ENCODE measurements around the gene KPRP. TPM values are rescaled to one million over a fixed set of nuclear protein-coding genes. Genes with fewer than 3 reads are reported as not detected.
A peak's percentile ranks its signal among the peaks of the same experiment; 100 is the strongest.

The KPRP gene
- total and polyA plus RNA-seq, 2 of the 13 experiments (the other 11 are each of a cell fraction or from before 2014, with no cell fraction given): not detected

GRCh38 chr1:152745289-152745704, 12.5 kb upstream of the KPRP start:
- no peaks in the 10 kb centered on the region for H3K9me3 ChIP-seq (ENCODE audit: low read length)
- peak overlapping the region; percentile 53 for H3K4me2 ChIP-seq (ENCODE audit: low read depth, low read length)
- H3K27ac ChIP-seq (ENCODE audit: extremely low read length, insufficient read depth, low read length): no peak overlapping the region
- FAIRE-seq: no peak
- H3K4me3 ChIP-seq (replicated peaks in 1 of 3; ENCODE audit: insufficient read depth in 1 of 3, low read depth in 2 of 3, low read length in 3 of 3): no peak overlapping the region; a peak in 1 of 6 replicates
- no TSS peak for BruUV-seq (replicated peaks)
- no peaks in the 10 kb centered on the region for H3K79me2 ChIP-seq (ENCODE audit: insufficient read depth, low read length)
- TF ChIP-seq BHLHE40 (IDR thresholded peaks at IDR 0.05; ENCODE audit: low read length) (peak; percentile 80), ETS1 (CRISPR knock-in tag; IDR thresholded peaks at IDR 0.05) (no peak), RAD51 (IDR thresholded peaks at IDR 0.05; ENCODE audit: borderline replicate concordance) (peak; percentile 53; the same call in 1 of the 2 replicates), FOXA1 (IDR thresholded peaks at IDR 0.05) (no peak), FOXA1 (CRISPR knock-in tag; IDR thresholded peaks at IDR 0.05) (0 out of 2 replicates have a peak, but pooled peaks have one; percentile 12), PAWR (CRISPR knock-in tag; IDR thresholded peaks at IDR 0.05; ENCODE audit: borderline replicate concordance) (no peak), FOSL2 (CRISPR knock-in tag; IDR thresholded peaks at IDR 0.05) (0 out of 2 replicates have a peak, but pooled peaks have one; percentile 13)
- TF ChIP-seq, protein P1, sequence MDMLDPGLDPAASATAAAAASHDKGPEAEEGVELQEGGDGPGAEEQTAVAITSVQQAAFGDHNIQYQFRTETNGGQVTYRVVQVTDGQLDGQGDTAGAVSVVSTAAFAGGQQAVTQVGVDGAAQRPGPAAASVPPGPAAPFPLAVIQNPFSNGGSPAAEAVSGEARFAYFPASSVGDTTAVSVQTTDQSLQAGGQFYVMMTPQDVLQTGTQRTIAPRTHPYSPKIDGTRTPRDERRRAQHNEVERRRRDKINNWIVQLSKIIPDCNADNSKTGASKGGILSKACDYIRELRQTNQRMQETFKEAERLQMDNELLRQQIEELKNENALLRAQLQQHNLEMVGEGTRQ (IDR thresholded peaks at IDR 0.05; ENCODE audit: low read depth, low read length): peak; percentile 63
- TF ChIP-seq, protein P1 (CRISPR knock-in tag; IDR thresholded peaks at IDR 0.05; ENCODE audit: borderline replicate concordance): peak; percentile 73; the same call in 1 of the 2 replicates
- TF ChIP-seq, protein P2, sequence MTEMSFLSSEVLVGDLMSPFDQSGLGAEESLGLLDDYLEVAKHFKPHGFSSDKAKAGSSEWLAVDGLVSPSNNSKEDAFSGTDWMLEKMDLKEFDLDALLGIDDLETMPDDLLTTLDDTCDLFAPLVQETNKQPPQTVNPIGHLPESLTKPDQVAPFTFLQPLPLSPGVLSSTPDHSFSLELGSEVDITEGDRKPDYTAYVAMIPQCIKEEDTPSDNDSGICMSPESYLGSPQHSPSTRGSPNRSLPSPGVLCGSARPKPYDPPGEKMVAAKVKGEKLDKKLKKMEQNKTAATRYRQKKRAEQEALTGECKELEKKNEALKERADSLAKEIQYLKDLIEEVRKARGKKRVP (CRISPR knock-in tag; IDR thresholded peaks at IDR 0.05): peak in 1 of 2 experiments; percentile 48; a peak in 1 of 4 replicates
- ATAC-seq: peak; percentile 66
- intact Hi-C loops (cut with micrococcal nuclease; ENCODE audit: unreplicated experiment): no loop called here
- in situ Hi-C loops (cut with HindIII; ENCODE audit: extremely low pct_ligation_motif_present, low pct_unique_long_range_greater_than_20kb): no loop called here
- no peaks in the 10 kb centered on the region for H3K36me3 ChIP-seq (replicated peaks in 1 of 2; ENCODE audit: control insufficient read depth in 1 of 2, insufficient read depth in 2 of 2, low read length in 2 of 2)
- 13% methylated on average over 4 of the region's 4 CpGs for WGBS (ENCODE audit: low lambda C conversion rate)
- peak; percentile 31 for DNase-seq (ENCODE audit: low spot score)
- CTCF ChIA-PET (ENCODE audit: low intra/inter-chr PET ratio, low total read pairs): no interaction called here
- no peaks in the 10 kb centered on the region for H3K27me3 ChIP-seq (ENCODE audit: control insufficient read depth in 1 of 2, insufficient read depth in 2 of 2, low read length in 2 of 2)
- no peaks in the 10 kb centered on the region for H4K20me1 ChIP-seq (ENCODE audit: insufficient read depth, low read length)
- H3K9ac ChIP-seq (ENCODE audit: insufficient read depth, low read depth, low read length): no peak overlapping the region
- POLR2A ChIA-PET: no interaction called here
- no peak overlapping the region for H2AFZ ChIP-seq (ENCODE audit: low read length)
- peaks cover 27% of the 10 kb centered on the region for H3K4me1 ChIP-seq (ENCODE audit: insufficient read depth, low read length)
